GM20000 (cell line): Measurements from ENCODE around the gene POLG.

Source experiments
- DNase-seq: peaks from one replicate; pipeline ENCODE4 v3.0.0; 2012; ENCODE audit warnings: low spot score
- TF ChIP-seq, protein P1 (sequence below): IDR thresholded peaks from 2 replicates; pipeline ENCODE4 v1.5.1; 2012; ENCODE audit warnings: mild to moderate bottlenecking, control low read depth; ENCODE audit errors: extremely low read depth, missing control alignments

The POLG gene

DNA sequence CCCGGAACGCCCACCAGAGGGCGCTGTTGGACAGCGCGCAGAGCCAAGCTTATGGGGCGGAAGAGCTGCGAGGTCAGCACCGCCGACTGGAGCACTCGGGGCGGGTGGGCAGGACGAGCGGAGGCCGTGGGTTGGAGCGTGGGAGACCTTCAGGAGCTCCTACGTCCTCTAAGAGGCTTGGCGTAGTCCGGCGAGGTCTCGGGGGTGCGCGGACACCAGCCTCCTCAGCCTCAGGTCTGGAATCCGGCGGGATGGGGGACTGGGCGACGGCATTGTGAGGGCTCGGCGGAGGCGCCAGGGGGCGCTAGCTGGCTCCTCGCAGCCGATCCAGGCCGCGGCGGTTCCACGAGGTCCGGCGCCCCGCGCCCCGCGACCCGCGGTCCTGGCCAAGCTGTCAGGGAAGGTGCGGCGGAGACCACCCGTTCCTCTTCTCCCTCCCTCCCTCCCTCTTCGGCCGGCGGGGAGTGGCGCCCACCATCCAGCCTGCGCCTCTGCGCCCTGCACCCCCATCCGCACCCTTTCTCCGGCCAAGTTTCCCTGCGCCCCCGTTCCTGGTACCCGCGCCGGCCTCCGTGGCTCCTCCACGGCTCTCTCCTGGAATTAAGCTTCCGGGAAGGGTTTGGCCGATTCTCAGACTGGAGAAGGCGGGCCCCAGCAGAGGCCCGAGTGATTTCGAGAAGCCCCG is 24.3 kb upstream of the POLG start:
- TF ChIP-seq, protein P1, sequence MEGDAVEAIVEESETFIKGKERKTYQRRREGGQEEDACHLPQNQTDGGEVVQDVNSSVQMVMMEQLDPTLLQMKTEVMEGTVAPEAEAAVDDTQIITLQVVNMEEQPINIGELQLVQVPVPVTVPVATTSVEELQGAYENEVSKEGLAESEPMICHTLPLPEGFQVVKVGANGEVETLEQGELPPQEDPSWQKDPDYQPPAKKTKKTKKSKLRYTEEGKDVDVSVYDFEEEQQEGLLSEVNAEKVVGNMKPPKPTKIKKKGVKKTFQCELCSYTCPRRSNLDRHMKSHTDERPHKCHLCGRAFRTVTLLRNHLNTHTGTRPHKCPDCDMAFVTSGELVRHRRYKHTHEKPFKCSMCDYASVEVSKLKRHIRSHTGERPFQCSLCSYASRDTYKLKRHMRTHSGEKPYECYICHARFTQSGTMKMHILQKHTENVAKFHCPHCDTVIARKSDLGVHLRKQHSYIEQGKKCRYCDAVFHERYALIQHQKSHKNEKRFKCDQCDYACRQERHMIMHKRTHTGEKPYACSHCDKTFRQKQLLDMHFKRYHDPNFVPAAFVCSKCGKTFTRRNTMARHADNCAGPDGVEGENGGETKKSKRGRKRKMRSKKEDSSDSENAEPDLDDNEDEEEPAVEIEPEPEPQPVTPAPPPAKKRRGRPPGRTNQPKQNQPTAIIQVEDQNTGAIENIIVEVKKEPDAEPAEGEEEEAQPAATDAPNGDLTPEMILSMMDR: peak; percentile 84
- peak; percentile 93 for DNase-seq

DNA sequence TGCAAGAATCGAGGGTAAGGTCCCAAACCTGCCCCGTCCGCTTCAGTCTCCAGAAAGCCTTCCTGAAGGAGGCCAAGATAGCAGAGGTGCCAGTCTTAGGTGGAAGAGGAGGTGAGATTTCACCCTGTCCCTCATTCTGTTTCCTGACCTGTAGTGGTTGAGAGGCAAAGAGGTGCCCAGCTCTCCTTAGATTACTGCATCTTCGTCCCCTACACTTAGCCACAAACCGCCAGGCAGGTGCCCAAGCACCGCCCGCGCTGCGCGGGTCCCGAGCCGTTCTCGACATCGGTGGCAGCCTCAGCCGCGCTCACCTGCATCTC is 23.8 kb upstream of the POLG start:
- TF ChIP-seq, protein P1: no peak
- DNase-seq: no peak

DNA sequence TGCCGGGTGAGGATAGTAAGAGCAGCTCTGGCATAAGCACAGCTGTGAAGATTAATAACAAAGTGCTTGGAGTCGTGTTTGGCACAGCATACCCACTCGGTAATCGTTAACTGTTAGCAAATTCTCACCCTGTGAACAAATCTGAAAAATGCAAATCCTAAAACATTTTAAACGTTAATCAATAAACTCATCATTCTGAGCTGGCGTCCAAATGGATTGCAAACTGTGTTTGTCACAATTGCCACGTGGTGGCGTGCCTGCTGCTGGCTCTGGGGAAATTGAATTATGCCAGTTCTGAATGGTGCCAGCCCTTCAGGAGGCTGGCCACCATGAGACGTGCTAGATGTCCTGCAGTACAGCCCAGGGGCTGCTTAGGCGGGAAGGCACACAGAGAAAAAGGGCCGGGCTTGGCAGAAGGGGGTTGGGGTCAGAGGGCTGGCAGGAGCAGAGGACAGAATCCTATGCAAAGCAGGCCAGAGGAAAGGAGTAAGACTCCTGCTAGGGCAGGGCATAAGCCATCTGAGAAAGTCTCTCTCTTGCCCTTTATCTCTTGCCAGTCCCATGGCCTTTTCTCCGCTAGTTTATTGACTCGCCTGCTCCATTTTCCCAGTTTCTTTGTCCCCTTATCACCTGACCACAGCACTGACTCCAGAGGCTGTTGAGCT is 22.1 kb upstream of the POLG start:
- DNase-seq: peak; percentile 30
- TF ChIP-seq, protein P1: peak; percentile 69

DNA sequence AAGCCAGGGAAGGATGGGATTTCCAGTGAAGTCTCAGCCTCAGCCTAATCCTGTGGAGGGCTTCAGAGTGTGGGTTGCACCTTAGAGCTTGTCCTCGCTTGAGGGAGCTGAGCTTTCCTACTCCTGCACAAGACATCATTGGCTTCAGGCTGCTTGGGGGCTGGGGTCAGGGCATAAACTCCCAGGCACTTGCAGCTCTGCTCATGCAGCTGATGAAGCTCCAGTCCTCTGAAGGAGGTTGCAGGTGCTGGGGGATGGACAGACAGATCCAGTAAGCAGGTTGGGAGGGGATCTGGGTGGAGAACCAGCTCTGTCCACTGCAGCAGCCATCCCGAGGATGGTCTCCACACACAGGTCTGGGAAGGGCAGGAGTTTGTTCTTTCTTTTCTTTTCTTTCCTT is 19.4 kb upstream of the POLG start:
- TF ChIP-seq, protein P1: no peak
- DNase-seq: no peak

DNA sequence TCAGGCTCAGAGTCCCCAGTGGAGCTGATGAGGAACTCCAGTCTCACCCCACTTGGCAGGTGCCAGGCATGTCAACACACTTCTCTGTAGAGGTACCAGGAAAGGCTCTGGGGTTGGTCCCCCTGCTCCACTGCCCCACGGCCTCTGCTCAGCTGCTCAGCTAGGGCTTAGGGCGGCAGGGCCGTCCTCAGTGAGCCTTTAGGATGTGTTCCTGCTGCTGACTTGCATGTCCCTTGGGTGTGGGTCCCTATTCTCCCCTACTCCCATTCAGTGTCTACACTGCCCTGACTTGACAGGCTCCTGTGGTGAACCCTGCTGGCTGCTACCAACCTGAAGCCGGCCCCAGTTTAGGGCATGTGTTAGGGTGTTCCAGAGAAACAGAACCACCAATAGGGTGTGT is 17.9 kb upstream of the POLG start:
- TF ChIP-seq, protein P1: no peak

DNA sequence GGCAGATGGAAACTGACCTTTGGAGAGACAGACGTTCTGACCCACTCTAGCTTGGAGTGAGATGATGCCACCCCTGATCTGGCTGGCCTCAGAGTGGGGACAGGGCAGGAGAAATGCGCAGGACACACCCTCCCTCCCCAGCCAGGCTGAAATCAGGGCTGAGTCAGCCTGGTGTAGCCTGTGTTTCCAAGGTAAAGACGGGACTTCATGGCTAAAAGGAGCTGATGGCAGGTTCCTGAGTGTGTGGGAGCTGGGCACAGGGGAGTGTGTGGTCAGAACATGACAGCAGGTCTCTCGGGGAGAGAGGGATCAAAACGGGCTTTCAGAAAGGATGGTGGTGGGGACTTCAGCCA is 14.6 kb upstream of the POLG start:
- TF ChIP-seq, protein P1: no peak
- DNase-seq: no peak

More for the DNA sequence above, 17.9 kb upstream of the POLG start:
- DNase-seq: no peak

DNA sequence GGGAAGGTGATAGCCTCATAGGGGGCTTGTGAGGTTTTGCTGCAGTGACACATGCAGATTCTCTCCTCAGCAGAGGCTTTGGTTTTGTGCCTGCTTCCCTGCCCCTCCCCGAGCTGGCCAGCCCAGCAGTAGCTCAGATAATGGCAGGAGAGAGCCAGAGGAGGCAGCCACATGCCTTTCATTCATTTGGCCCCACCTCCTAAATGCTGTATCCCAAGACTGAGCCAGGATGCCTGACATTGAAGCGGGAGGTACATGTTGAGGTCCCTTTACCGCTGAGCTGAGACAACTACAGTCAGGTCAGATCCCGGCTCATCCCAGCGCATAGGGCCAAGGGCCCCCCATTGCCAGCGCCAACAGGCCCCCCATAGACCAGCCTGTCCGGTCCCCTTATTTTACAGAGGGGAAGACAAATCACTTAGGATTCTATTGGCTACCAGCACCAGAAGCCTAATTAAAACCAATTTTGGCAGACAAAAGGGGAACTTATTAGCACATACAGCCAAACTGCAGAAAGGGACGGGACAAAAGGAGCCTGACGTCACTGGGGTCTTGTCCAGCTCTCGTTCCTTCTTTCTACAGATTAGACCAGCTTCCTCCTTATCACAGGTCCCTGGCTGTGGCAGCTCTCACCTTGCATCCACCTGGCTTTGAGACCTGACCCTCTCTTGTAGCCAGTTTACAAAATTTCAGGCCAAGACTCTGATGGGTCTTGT is 12.1 kb upstream of the POLG start:
- no peak for DNase-seq
- TF ChIP-seq, protein P1: no peak
